ENCODE measurements around the gene RIN1. TPM values are rescaled to one million over a fixed set of nuclear protein-coding genes. Genes with fewer than 3 reads are reported as not detected.

Gene RIN1
- total RNA-seq, 2 experiments from 2014 or later: 2.0 to 2.6 TPM

GRCh38 chr11:66339162-66339675 lies 3.0 kb upstream of the RIN1 start:
- DNase-seq: peak; percentile 2
- Mint-ChIP-seq H3K27ac (peak overlapping the region; percentile 53), H3K4me3 (no peak overlapping the region), H3K36me3 (ENCODE audit: low read depth) (peaks cover 12% of the 10 kb centered on the region), H3K9me3 (no peaks in the 10 kb centered on the region), H3K27me3 (ENCODE audit: low read depth) (no peaks in the 10 kb centered on the region), H3K4me1 (ENCODE audit: low read depth) (peaks cover 36% of the 10 kb centered on the region)
- CTCF ChIA-PET: interaction anchor here (1.4 kb wide), 1 partner anchor 28 kb away, joined by 5 read pairs; no protein-coding TSS in a partner anchor
- intact Hi-C loops (cut with micrococcal nuclease): no loop called here

GRCh38 chr11:66338276-66339161 lies 2.3 kb upstream of the RIN1 start:
- peak overlapping the region; percentile 53 for H3K27ac Mint-ChIP-seq

DNA sequence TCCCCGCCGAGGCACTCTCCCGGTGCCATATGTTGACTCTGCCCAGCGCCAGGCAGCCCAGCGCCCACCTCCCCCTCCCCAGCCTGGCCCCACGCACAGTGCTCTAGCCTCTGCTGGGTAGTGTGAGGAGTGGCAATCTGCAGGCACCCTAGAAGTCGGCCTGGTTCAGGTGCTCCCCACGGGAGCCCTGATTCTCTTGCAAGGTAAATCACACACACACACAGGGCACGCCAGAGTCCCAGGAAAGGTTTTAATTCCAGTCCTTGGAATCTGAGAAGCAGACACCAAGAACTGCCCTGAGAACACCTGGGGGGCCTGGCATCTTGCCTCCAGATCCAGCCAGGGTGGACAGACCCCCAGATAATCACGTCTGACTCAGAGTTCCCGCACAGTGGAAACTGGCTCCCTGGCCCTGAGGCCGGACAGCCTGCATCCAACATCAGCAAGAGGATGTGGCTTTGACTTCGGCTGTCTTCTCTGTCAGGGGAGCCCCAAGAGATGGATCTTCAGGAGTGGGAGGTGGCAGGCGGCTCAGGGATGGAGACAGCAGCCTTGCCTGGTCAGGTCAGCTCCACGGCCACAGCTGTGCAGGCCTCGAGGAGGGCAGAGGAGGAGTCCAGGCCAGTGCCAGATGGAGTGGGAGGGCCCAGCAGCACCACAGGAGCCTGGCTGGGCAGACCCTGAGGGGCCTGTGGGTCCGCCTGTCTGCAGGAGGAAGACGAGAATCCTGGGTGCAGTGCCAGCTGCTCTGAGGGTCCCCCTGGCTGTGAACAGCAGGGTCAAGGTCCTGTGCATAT lies 1.1 kb upstream of the RIN1 start:
- H3K27ac Mint-ChIP-seq: peak overlapping the region; percentile 41
- no peaks in the 10 kb centered on the region for H3K9me3 Mint-ChIP-seq
- H3K36me3 Mint-ChIP-seq (ENCODE audit: low read depth): peaks cover 12% of the 10 kb centered on the region
- CTCF ChIA-PET: interaction anchor here (0.9 to 1.7 kb wide), 4 partner anchors 8 to 55 kb away, joined by 3 to 9 read pairs (median 4); partner anchors contain the start of gene BRMS1
- peaks cover 20% of the 10 kb centered on the region for H3K4me1 Mint-ChIP-seq (ENCODE audit: low read depth)
- H3K27me3 Mint-ChIP-seq (ENCODE audit: low read depth): no peaks in the 10 kb centered on the region
- H3K4me3 Mint-ChIP-seq: peak overlapping the region; percentile 82
- intact Hi-C loops (cut with micrococcal nuclease): no loop called here
- DNase-seq: no peak

More at GRCh38 chr11:66338276-66339161, 2.3 kb upstream of the RIN1 start:
- Mint-ChIP-seq H3K4me3 (no peak overlapping the region), H3K27me3 (ENCODE audit: low read depth) (no peaks in the 10 kb centered on the region), H3K9me3 (no peaks in the 10 kb centered on the region), H3K36me3 (ENCODE audit: low read depth) (peaks cover 12% of the 10 kb centered on the region), H3K4me1 (ENCODE audit: low read depth) (peaks cover 29% of the 10 kb centered on the region)
- peak; percentile 2 for DNase-seq
- intact Hi-C loops (cut with micrococcal nuclease): no loop called here
- CTCF ChIA-PET: interaction anchor here (1.1 to 1.7 kb wide), 2 partner anchors 26 to 57 kb away, joined by 3 to 9 read pairs; no protein-coding TSS in a partner anchor

- H3K9me3 Mint-ChIP-seq: no peaks in the 10 kb centered on the region
- CTCF ChIA-PET: interaction anchor here (0.9 to 3.3 kb wide), 5 partner anchors 9 to 80 kb away, joined by 3 to 21 read pairs (median 4); partner anchors contain the start of gene BRMS1
- peaks cover 20% of the 10 kb centered on the region for H3K4me1 Mint-ChIP-seq (ENCODE audit: low read depth)
- intact Hi-C loops (cut with micrococcal nuclease): loop anchor here (1.0 kb wide), 1 partner anchor 10 kb away; the partner anchor contains the start of gene BRMS1
- H3K27ac Mint-ChIP-seq: no peak overlapping the region
- no peak for DNase-seq
- peaks cover 7% of the 10 kb centered on the region for H3K36me3 Mint-ChIP-seq (ENCODE audit: low read depth)
- no peaks in the 10 kb centered on the region for H3K27me3 Mint-ChIP-seq (ENCODE audit: low read depth)
- peak overlapping the region; percentile 82 for H3K4me3 Mint-ChIP-seq
These were observed 552 bp downstream of the RIN1 start for GRCh38 chr11:66335531-66336233.

DNA sequence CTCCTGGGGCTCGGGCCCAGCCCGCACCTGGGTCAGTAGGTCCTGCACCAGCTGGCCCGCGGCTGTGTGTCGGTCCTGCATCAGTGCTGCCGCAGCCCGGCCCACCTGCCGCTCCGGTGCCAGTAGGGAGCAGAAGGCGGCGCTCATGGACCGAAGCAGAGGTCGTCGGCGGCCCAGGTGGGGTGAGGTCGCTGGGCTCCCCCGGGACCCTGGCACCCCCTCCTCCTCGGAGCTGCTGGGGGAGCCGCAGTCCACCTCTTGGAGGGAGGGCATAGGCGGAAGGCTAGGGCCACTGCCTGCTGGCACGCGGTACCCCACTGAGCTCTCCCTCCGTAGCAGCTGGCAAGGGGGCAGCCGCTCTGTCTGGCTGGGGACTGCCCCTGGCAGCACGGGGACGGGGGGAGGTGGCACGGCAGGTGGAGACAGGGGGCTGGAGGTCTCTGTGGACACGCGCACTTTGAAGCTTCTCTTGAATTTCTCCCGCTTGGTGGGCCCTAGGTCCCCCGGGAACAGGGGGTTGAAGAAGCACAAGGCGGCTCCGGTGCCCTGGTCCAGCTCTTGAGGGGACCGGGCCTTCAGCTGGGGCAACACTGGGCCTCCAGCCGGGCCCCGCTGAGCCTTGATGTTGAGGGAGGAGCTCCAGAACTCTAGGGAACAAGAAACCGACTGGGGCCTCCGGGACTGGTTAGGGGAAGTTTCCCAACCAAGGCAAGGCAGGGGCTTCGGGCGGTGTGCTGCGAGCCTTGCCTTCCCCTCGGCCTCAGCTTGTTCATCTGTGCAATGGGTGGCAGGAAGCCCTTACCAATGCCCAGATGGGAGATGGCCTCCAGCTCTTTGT lies 1.4 kb downstream of the RIN1 start:
- DNase-seq: no peak
- Mint-ChIP-seq H3K4me3 (peak overlapping the region; percentile 48), H3K9me3 (no peaks in the 10 kb centered on the region), H3K36me3 (ENCODE audit: low read depth) (peaks cover 5% of the 10 kb centered on the region), H3K27ac (no peak overlapping the region), H3K27me3 (ENCODE audit: low read depth) (no peaks in the 10 kb centered on the region), H3K4me1 (ENCODE audit: low read depth) (peaks cover 20% of the 10 kb centered on the region)
- intact Hi-C loops (cut with micrococcal nuclease): no loop called here
- CTCF ChIA-PET: interaction anchor here (1.2 to 3.3 kb wide), 3 partner anchors 23 to 79 kb away, joined by 3 to 21 read pairs (median 14); no protein-coding TSS in a partner anchor

GRCh38 chr11:66333896-66334604 lies 2.2 kb downstream of the RIN1 start:
- CTCF ChIA-PET: interaction anchor here (2.5 to 3.3 kb wide), 2 partner anchors 22 to 30 kb away, joined by 14 to 21 read pairs; no protein-coding TSS in a partner anchor
- no peak overlapping the region for H3K4me3 Mint-ChIP-seq
- H3K4me1 Mint-ChIP-seq (ENCODE audit: low read depth): peaks cover 21% of the 10 kb centered on the region
- no peaks in the 10 kb centered on the region for H3K27me3 Mint-ChIP-seq (ENCODE audit: low read depth)
- peak; percentile 0 for DNase-seq
- intact Hi-C loops (cut with micrococcal nuclease): no loop called here
- H3K27ac Mint-ChIP-seq: no peak overlapping the region
- H3K36me3 Mint-ChIP-seq (ENCODE audit: low read depth): peaks cover 4% of the 10 kb centered on the region
- H3K9me3 Mint-ChIP-seq: no peaks in the 10 kb centered on the region

DNA sequence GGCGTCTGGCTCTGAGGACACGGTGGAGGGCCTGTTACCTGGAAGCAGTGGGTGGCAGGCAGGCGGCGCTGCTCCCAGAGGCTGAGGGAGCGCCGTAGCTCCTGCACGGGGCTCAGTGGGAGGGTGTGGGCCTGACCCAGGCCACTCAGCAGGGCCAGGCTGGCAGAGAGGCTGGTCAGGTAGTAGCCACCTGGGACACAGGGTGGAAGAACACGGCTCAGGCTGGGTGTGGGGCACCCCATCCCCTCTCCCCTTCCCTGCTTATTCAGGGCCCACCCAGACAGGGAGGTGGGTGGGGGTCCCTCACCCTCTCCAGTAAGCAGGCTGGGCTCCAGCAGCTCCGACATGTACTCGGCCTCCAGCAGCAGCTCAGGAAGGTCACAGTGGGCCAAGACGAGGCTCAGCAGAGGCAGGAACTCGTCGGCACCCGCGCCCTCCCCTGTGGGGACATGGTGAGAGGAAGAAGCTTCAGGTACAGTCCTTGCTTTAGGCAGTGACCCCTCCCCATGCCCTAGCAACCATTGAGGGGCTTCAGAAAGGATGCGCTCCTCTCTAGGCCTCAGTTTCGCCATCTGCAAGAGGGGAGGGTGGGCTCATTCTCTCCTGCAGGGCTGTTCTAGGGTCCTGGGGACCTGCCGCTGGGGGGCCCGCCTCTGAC lies 2.9 kb downstream of the RIN1 start:
- Mint-ChIP-seq H3K4me3 (no peak overlapping the region), H3K27ac (no peak overlapping the region), H3K9me3 (no peaks in the 10 kb centered on the region), H3K36me3 (ENCODE audit: low read depth) (no peaks in the 10 kb centered on the region), H3K27me3 (ENCODE audit: low read depth) (no peaks in the 10 kb centered on the region), H3K4me1 (ENCODE audit: low read depth) (peaks cover 28% of the 10 kb centered on the region)
- intact Hi-C loops (cut with micrococcal nuclease): no loop called here
- peak; percentile 3 for DNase-seq
- CTCF ChIA-PET: interaction anchor here (3.3 kb wide), 1 partner anchor 22 kb away, joined by 21 read pairs; no protein-coding TSS in a partner anchor

DNA sequence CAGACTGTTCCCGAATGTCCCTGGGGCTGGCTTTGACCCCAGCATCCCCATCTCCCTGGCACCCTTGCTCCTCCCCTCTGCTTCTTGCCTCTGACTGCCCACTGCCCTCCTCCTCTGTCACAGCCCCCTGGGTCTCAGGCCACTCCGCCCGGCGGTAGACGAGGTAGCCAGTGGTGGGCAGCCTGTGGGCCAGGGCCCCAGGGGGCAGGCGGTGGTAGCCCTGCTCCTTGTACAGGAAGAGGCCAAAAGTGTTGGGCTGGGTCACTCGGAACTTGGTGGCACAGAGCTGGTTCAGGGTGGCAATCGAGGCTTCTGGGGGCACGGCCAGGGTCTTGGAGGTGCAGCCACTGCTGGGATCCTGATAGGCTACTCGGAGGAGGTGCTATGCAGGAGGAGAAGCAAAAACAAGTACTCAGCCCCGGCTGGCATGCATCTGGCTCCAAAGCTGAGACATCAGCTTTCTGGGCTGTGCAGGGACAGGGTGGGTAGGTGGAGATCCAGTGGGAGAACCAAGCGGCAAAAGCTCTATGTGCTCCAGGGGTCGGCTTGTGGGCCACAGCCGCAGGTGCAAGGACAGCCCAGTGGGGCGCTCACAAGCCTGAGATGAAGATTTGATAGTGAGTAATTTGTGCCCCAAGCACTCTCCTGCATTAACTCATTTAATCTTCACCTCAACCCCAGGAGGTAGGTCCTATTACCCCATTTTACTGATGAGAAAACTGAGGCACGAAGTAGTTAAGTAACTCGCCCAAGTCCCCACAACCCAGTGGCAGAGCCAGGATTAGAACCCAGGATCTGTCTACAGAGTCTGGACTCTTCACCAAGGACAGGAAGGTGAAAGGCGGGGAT lies 3.6 kb downstream of the RIN1 start:
- CTCF ChIA-PET: interaction anchor here (1.3 to 4.0 kb wide), 3 partner anchors 9 to 21 kb away, joined by 3 to 39 read pairs (median 3); no protein-coding TSS in a partner anchor
- intact Hi-C loops (cut with micrococcal nuclease): no loop called here
- Mint-ChIP-seq H3K36me3 (ENCODE audit: low read depth) (no peaks in the 10 kb centered on the region), H3K9me3 (no peaks in the 10 kb centered on the region), H3K4me3 (no peak overlapping the region), H3K27ac (no peak overlapping the region), H3K27me3 (ENCODE audit: low read depth) (no peaks in the 10 kb centered on the region), H3K4me1 (ENCODE audit: low read depth) (peaks cover 35% of the 10 kb centered on the region)
- DNase-seq: peak; percentile 3

DNA sequence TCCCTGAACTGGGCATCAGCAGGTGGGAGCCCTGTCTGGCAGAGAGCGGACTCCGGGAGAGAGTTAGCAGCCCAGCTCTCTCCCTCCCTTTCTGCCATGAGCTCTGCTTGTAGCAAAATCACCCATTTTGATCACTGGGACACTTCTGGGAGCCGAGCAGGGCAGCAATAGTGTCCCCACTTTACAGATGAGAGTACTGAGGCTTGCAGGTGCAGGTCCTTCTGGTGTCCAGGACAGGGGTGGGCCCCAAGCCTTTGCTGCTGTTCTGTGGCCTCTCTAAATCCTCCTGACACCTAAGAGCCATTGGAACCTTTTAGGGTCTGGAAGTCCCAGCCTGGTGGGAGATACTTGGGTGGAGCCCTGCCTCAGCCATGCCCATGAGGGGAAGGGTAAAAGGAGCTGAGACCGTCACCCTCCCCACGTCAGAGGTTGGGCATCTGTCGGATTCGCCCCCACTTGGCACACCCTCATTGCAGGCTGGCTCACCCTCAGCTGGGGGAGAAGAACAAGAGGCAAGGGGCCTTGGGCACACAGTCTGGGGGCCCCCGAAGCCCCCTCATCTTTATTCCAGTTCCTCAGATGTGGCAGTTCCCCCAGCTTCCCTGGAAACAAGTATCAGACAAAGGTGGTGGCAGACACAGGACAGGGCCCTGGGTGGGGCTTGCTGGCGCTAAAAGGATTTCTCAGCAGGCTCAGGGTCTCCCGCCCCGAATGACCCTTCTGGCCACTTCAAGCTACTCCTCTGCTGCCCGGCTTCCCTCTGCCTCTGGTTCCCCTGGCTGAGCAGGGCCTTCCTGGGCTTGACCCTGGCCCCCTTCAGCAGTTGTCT lies 4.5 kb downstream of the RIN1 start:
- Mint-ChIP-seq H3K4me3 (no peak overlapping the region), H3K27ac (no peak overlapping the region), H3K4me1 (ENCODE audit: low read depth) (peaks cover 34% of the 10 kb centered on the region), H3K36me3 (ENCODE audit: low read depth) (no peaks in the 10 kb centered on the region), H3K9me3 (no peaks in the 10 kb centered on the region), H3K27me3 (ENCODE audit: low read depth) (no peaks in the 10 kb centered on the region)
- intact Hi-C loops (cut with micrococcal nuclease): no loop called here
- no peak for DNase-seq
- CTCF ChIA-PET: interaction anchor here (0.7 to 4.0 kb wide), 4 partner anchors 10 to 58 kb away, joined by 3 to 39 read pairs (median 4); no protein-coding TSS in a partner anchor
